Activated T-cell treated with anti-CD3 and anti-CD28 coated beads, Interleukin-2, amount 50 U/mL, for 4 hours (primary cell): Measurements from ENCODE around the gene EIF4A2. TPM values are rescaled to one million over a fixed set of nuclear protein-coding genes. Genes with fewer than 3 reads are reported as not detected.

ENCODE experiments used
- ATAC-seq, 2 donors: fragments of 200-7000 bp; cut with Tn5 transposase; one replicate each; pipeline ENCODE4 v1.10.0; 2021
- DNase-seq: peaks from one replicate; pipeline ENCODE4 v3.0.0-alpha.2; 2020
- H3K27me3 Mint-ChIP-seq: one replicate; pipeline ENCODE4 v1.8.0; 2021; ENCODE audit warnings: low read depth, mixed read lengths
- H3K36me3 Mint-ChIP-seq: one replicate; pipeline ENCODE4 v1.8.0; 2022; ENCODE audit warnings: mixed read lengths; ENCODE audit not compliant: insufficient read depth
- H3K4me1 Mint-ChIP-seq: one replicate; pipeline ENCODE4 v1.8.0; 2021; ENCODE audit warnings: low read depth, mixed read lengths
- H3K4me3 Mint-ChIP-seq: one replicate; pipeline ENCODE4 v1.8.0; 2021; ENCODE audit warnings: mild to moderate bottlenecking, moderate library complexity, mixed read lengths
- H3K9me3 Mint-ChIP-seq: one replicate; pipeline ENCODE4 v1.8.0; 2021; ENCODE audit warnings: mixed read lengths
- total RNA-seq, 3 donors: library from RNA; stranded (reverse); gene quantifications; one replicate each; pipeline ENCODE4 v1.2.1, GENCODE V29; 2021

The EIF4A2 gene
- total RNA-seq, 3 donors from 2014 or later, result 665 to 738 (median 720) TPM

GRCh38 chr3:186772281-186772694, 11.1 kb upstream of the EIF4A2 start:
- Mint-ChIP-seq H3K4me1 (peaks cover 15% of the 10 kb centered on the region), H3K9me3 (peaks cover 3% of the 10 kb centered on the region), H3K4me3 (peak overlapping the region; percentile 92), H3K36me3 (no peaks in the 10 kb centered on the region), H3K27me3 (no peaks in the 10 kb centered on the region)
- ATAC-seq, result peak; percentile 53
- no peak for DNase-seq

GRCh38 chr3:186772701-186773417, 10.5 kb upstream of the EIF4A2 start:
- Mint-ChIP-seq H3K4me1 (peaks cover 15% of the 10 kb centered on the region), H3K9me3 (peaks cover 3% of the 10 kb centered on the region), H3K4me3 (peak overlapping the region; percentile 92), H3K36me3 (no peaks in the 10 kb centered on the region), H3K27me3 (no peaks in the 10 kb centered on the region)
- DNase-seq, result peak; percentile 57
- ATAC-seq, result peak; percentile 91 to 93

- Mint-ChIP-seq H3K4me1 (peaks cover 15% of the 10 kb centered on the region), H3K36me3 (no peaks in the 10 kb centered on the region), H3K9me3 (peaks cover 3% of the 10 kb centered on the region), H3K27me3 (no peaks in the 10 kb centered on the region), H3K4me3 (no peak overlapping the region)
- DNase-seq, result no peak
- ATAC-seq, result no peak
These were observed 7.4 kb upstream of the EIF4A2 start for GRCh38 chr3:186775999-186776398.

GRCh38 chr3:186779204-186779603, 4.2 kb upstream of the EIF4A2 start:
- ATAC-seq (no peak), DNase-seq (no peak)
- H3K36me3 Mint-ChIP-seq, result peaks cover 9% of the 10 kb centered on the region
- H3K9me3 Mint-ChIP-seq, result peaks cover 3% of the 10 kb centered on the region
- peaks cover 6% of the 10 kb centered on the region for H3K4me1 Mint-ChIP-seq
- H3K4me3 Mint-ChIP-seq, result no peak overlapping the region
- peaks cover 5% of the 10 kb centered on the region for H3K27me3 Mint-ChIP-seq

- Mint-ChIP-seq H3K27me3 (peaks cover 5% of the 10 kb centered on the region), H3K4me3 (peak overlapping the region; percentile 99)
- ATAC-seq, result peak; percentile 16 to 20
These were observed 777 bp upstream of the EIF4A2 start for GRCh38 chr3:186782542-186783057.

GRCh38 chr3:186783731-186784515, 546 bp downstream of the EIF4A2 start:
- Mint-ChIP-seq H3K9me3 (no peaks in the 10 kb centered on the region), H3K36me3 (peaks cover 56% of the 10 kb centered on the region), H3K4me1 (peaks cover 35% of the 10 kb centered on the region), H3K27me3 (peaks cover 5% of the 10 kb centered on the region), H3K4me3 (peak overlapping the region; percentile 99)
- peak; percentile 41 to 44 for ATAC-seq
- DNase-seq, result peak; percentile 78

More at GRCh38 chr3:186782542-186783057, 777 bp upstream of the EIF4A2 start:
- H3K4me1 Mint-ChIP-seq, result peaks cover 22% of the 10 kb centered on the region
- no peaks in the 10 kb centered on the region for H3K9me3 Mint-ChIP-seq
- H3K36me3 Mint-ChIP-seq, result peaks cover 43% of the 10 kb centered on the region
- DNase-seq, result no peak

GRCh38 chr3:186784820-186785494, 1.6 kb downstream of the EIF4A2 start:
- Mint-ChIP-seq H3K9me3 (no peaks in the 10 kb centered on the region), H3K36me3 (peaks cover 61% of the 10 kb centered on the region), H3K4me1 (peaks cover 41% of the 10 kb centered on the region), H3K27me3 (peaks cover 5% of the 10 kb centered on the region), H3K4me3 (peak overlapping the region; percentile 99)
- ATAC-seq, result no peak
- DNase-seq, result no peak

- peaks cover 65% of the 10 kb centered on the region for H3K36me3 Mint-ChIP-seq
These were observed 2.2 kb downstream of the EIF4A2 start for GRCh38 chr3:186785495-186786018.

GRCh38 chr3:186786922-186787321, 3.5 kb downstream of the EIF4A2 start:
- Mint-ChIP-seq H3K9me3 (no peaks in the 10 kb centered on the region), H3K36me3 (peaks cover 65% of the 10 kb centered on the region), H3K27me3 (peaks cover 5% of the 10 kb centered on the region), H3K4me1 (peaks cover 39% of the 10 kb centered on the region), H3K4me3 (peak overlapping the region; percentile 99)
- ATAC-seq (no peak), DNase-seq (no peak)

More at GRCh38 chr3:186785495-186786018, 2.2 kb downstream of the EIF4A2 start:
- H3K9me3 Mint-ChIP-seq, result no peaks in the 10 kb centered on the region
- no peak for ATAC-seq
- peaks cover 41% of the 10 kb centered on the region for H3K4me1 Mint-ChIP-seq
- peak overlapping the region; percentile 99 for H3K4me3 Mint-ChIP-seq
- H3K27me3 Mint-ChIP-seq, result peaks cover 5% of the 10 kb centered on the region
- no peak for DNase-seq

- H3K4me1 Mint-ChIP-seq, result peaks cover 35% of the 10 kb centered on the region
- ATAC-seq, result no peak
- DNase-seq, result no peak
- no peaks in the 10 kb centered on the region for H3K9me3 Mint-ChIP-seq
- peaks cover 67% of the 10 kb centered on the region for H3K36me3 Mint-ChIP-seq
- H3K4me3 Mint-ChIP-seq, result peak overlapping the region; percentile 99
- H3K27me3 Mint-ChIP-seq, result peaks cover 5% of the 10 kb centered on the region
These were observed 4.5 kb downstream of the EIF4A2 start for GRCh38 chr3:186787642-186788481.

GRCh38 chr3:186788482-186789370, 5.3 kb downstream of the EIF4A2 start:
- Mint-ChIP-seq H3K36me3 (peaks cover 70% of the 10 kb centered on the region), H3K27me3 (peaks cover under 1% of the 10 kb centered on the region), H3K9me3 (no peaks in the 10 kb centered on the region), H3K4me3 (peak overlapping the region; percentile 99), H3K4me1 (peaks cover 35% of the 10 kb centered on the region)
- ATAC-seq (no peak), DNase-seq (no peak)

- H3K4me3 Mint-ChIP-seq, result peak overlapping the region; percentile 50
These were observed 6.3 kb downstream of the EIF4A2 start for GRCh38 chr3:186789554-186790260.

More at GRCh38 chr3:186789554-186790260, 6.3 kb downstream of the EIF4A2 start:
- DNase-seq (no peak), ATAC-seq (peak; percentile 5 to 25)
- Mint-ChIP-seq H3K36me3 (peaks cover 68% of the 10 kb centered on the region), H3K27me3 (no peaks in the 10 kb centered on the region), H3K9me3 (no peaks in the 10 kb centered on the region), H3K4me1 (peaks cover 35% of the 10 kb centered on the region)
